HepG2 (cell line): Measurements from ENCODE around the gene SECTM1. TPM values are rescaled to one million over a fixed set of nuclear protein-coding genes. Genes with fewer than 3 reads are reported as not detected.

Experiments used
- AHR ChIP-seq: IDR thresholded peaks from 2 replicates; pipeline ENCODE4 v1.6.1; 2018; ENCODE audit warnings: missing genetic modification reagents, missing compliant biosample characterization
- AKAP8 ChIP-seq: sonication (generic); formaldehyde crosslinking; IDR thresholded peaks from 2 replicates; pipeline ENCODE4 v1.5.1; 2020; ENCODE audit warnings: mild to moderate bottlenecking, missing genetic modification reagents
- DNMT3B ChIP-seq: conservative IDR thresholded peaks from 2 replicates; pipeline ENCODE4 v1.6.1; 2016; ENCODE audit warnings: missing biosample characterization, control low read depth
- HDAC2 ChIP-seq: sonication (generic); formaldehyde crosslinking; IDR thresholded peaks from 2 replicates; pipeline ENCODE4 v1.4.0; 2020; ENCODE audit warnings: missing genetic modification reagents
- IRF2 ChIP-seq: IDR thresholded peaks from 2 replicates; pipeline ENCODE4 v1.6.1; 2018; ENCODE audit warnings: missing genetic modification reagents, missing compliant biosample characterization
- JDP2 ChIP-seq: sonication (generic); formaldehyde crosslinking; IDR thresholded peaks from 2 replicates; pipeline ENCODE4 v1.8.1; 2022; ENCODE audit warnings: missing genetic modification reagents, borderline replicate concordance
- KAT7 ChIP-seq: IDR thresholded peaks from 2 replicates; pipeline ENCODE4 v1.6.1; 2018; ENCODE audit warnings: borderline replicate concordance, missing compliant biosample characterization
- MAFG ChIP-seq: sonication (generic); formaldehyde crosslinking; IDR thresholded peaks from 2 replicates; pipeline ENCODE4 v1.5.1; 2020; ENCODE audit warnings: mild to moderate bottlenecking, missing genetic modification reagents
- MATR3 ChIP-seq: sonication (generic); formaldehyde crosslinking; IDR thresholded peaks from 2 replicates; pipeline ENCODE4 v1.4.0; 2020; ENCODE audit warnings: missing genetic modification reagents
- MEIS2 ChIP-seq: sonication (generic); formaldehyde crosslinking; IDR thresholded peaks from 2 replicates; pipeline ENCODE4 v1.9.0; 2021; ENCODE audit warnings: mild to moderate bottlenecking, missing genetic modification reagents
- MTF1 ChIP-seq: sonication (generic); formaldehyde crosslinking; IDR thresholded peaks from 2 replicates; pipeline ENCODE4 v1.5.0; 2020; ENCODE audit warnings: missing genetic modification reagents
- REPIN1 ChIP-seq: sonication (generic); formaldehyde crosslinking; IDR thresholded peaks from 2 replicates; pipeline ENCODE4 v1.8.0; 2022; ENCODE audit warnings: missing genetic modification reagents, low read depth, mild to moderate bottlenecking, borderline replicate concordance
- SALL1 ChIP-seq: sonication (generic); formaldehyde crosslinking; IDR thresholded peaks from 2 replicates; pipeline ENCODE4 v1.8.0; 2022; ENCODE audit warnings: mild to moderate bottlenecking, missing genetic modification reagents
- ZFP62 ChIP-seq: sonication (generic); formaldehyde crosslinking; IDR thresholded peaks from 2 replicates; pipeline ENCODE4 v1.4.0; 2020; ENCODE audit warnings: missing genetic modification reagents
- ZNF251 ChIP-seq: sonication (generic); formaldehyde crosslinking; IDR thresholded peaks from 2 replicates; pipeline ENCODE4 v1.9.0; 2021; ENCODE audit warnings: mild to moderate bottlenecking, missing genetic modification reagents
- ZNF256 ChIP-seq: sonication (generic); formaldehyde crosslinking; conservative IDR thresholded peaks from 2 replicates; pipeline ENCODE4 v1.4.0; 2020; ENCODE audit warnings: missing genetic modification reagents
- ZNF280D ChIP-seq: sonication (generic); formaldehyde crosslinking; IDR thresholded peaks from 2 replicates; pipeline ENCODE4 v1.5.1; 2020; ENCODE audit warnings: mild to moderate bottlenecking, missing genetic modification reagents
- ZNF44 ChIP-seq: sonication (generic); formaldehyde crosslinking; IDR thresholded peaks from 2 replicates; pipeline ENCODE4 v1.5.1; 2020; ENCODE audit warnings: mild to moderate bottlenecking, missing genetic modification reagents
- ZNF660 ChIP-seq: sonication (generic); formaldehyde crosslinking; IDR thresholded peaks from 2 replicates; pipeline ENCODE4 v1.5.1; 2020; ENCODE audit warnings: mild to moderate bottlenecking, low read depth, missing genetic modification reagents, borderline replicate concordance
- ZNF839 ChIP-seq: sonication (generic); formaldehyde crosslinking; IDR thresholded peaks from 2 replicates; pipeline ENCODE4 v1.4.0; 2020; ENCODE audit warnings: missing genetic modification reagents, mild to moderate bottlenecking, borderline replicate concordance
- polyA plus RNA-seq, 8 experiments: library from polyadenylated mRNA; depleted of rRNA in 3 of 8; stranded (reverse) in 7 of 8; unstranded in 1 of 8; fragments of >200 nt; fragmentation: Illumina TruSeq in 4 of 8; extraction: Trizol in 4 of 8; gene quantifications; 2 replicates each; pipeline versions ENCODE4 v1.2.1 to v1.2.3, GENCODE V29; 2011 to 2016; ENCODE audit warnings: low read depth in 4 of 8, missing spikeins in 1 of 8, mixed read lengths in 1 of 8; ENCODE audit not compliant: insufficient read depth in 1 of 8
- total RNA-seq, 5 experiments: library from RNA; depleted of rRNA; stranded (reverse); fragments of >200 nt; fragmentation: Illumina TruSeq; extraction: Trizol; gene quantifications; 2 replicates each; pipeline ENCODE4 v1.2.3, GENCODE V29; 2016; ENCODE audit warnings: low read depth in 1 of 5
- TF ChIP-seq, protein P1 (sequence below): sonication (generic); formaldehyde crosslinking; IDR thresholded peaks from 2 replicates; pipeline ENCODE4 v1.4.0; 2020; ENCODE audit warnings: missing genetic modification reagents, borderline replicate concordance

Gene SECTM1
- total and polyA plus RNA-seq, 2 of the 13 experiments (the other 11 are each of a cell fraction or from before 2014, with no cell fraction given), result 3.5 to 5.3 TPM

- peak; percentile 80 for TF ChIP-seq REPIN1 (CRISPR knock-in tag)
- peak; percentile 82; the same call in 1 of the 2 replicates for TF ChIP-seq ZNF280D
- peak; percentile 78 for TF ChIP-seq AKAP8 (CRISPR knock-in tag)
- no peak for TF ChIP-seq ZNF44 (CRISPR knock-in tag)
- TF ChIP-seq ZNF256 (CRISPR knock-in tag), result no peak; the same call in 1 of the 2 replicates
- no peak for TF ChIP-seq MATR3 (CRISPR knock-in tag)
- TF ChIP-seq, protein P1, sequence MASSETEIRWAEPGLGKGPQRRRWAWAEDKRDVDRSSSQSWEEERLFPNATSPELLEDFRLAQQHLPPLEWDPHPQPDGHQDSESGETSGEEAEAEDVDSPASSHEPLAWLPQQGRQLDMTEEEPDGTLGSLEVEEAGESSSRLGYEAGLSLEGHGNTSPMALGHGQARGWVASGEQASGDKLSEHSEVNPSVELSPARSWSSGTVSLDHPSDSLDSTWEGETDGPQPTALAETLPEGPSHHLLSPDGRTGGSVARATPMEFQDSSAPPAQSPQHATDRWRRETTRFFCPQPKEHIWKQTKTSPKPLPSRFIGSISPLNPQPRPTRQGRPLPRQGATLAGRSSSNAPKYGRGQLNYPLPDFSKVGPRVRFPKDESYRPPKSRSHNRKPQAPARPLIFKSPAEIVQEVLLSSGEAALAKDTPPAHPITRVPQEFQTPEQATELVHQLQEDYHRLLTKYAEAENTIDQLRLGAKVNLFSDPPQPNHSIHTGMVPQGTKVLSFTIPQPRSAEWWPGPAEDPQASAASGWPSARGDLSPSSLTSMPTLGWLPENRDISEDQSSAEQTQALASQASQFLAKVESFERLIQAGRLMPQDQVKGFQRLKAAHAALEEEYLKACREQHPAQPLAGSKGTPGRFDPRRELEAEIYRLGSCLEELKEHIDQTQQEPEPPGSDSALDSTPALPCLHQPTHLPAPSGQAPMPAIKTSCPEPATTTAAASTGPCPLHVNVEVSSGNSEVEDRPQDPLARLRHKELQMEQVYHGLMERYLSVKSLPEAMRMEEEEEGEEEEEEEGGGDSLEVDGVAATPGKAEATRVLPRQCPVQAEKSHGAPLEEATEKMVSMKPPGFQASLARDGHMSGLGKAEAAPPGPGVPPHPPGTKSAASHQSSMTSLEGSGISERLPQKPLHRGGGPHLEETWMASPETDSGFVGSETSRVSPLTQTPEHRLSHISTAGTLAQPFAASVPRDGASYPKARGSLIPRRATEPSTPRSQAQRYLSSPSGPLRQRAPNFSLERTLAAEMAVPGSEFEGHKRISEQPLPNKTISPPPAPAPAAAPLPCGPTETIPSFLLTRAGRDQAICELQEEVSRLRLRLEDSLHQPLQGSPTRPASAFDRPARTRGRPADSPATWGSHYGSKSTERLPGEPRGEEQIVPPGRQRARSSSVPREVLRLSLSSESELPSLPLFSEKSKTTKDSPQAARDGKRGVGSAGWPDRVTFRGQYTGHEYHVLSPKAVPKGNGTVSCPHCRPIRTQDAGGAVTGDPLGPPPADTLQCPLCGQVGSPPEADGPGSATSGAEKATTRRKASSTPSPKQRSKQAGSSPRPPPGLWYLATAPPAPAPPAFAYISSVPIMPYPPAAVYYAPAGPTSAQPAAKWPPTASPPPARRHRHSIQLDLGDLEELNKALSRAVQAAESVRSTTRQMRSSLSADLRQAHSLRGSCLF, result no peak
- no peak for TF ChIP-seq MAFG (CRISPR knock-in tag)
- TF ChIP-seq ZNF251 (CRISPR knock-in tag), result no peak
- TF ChIP-seq IRF2 (CRISPR knock-in tag), result peak; percentile 69; the same call in 1 of the 2 replicates
- 0 out of 2 replicates have a peak, but pooled peaks have one; percentile 17 for TF ChIP-seq ZNF839
- TF ChIP-seq HDAC2 (CRISPR knock-in tag), result peak; percentile 60
- peak; percentile 76; the same call in 1 of the 2 replicates for TF ChIP-seq MEIS2 (CRISPR knock-in tag)
- peak; percentile 83 for TF ChIP-seq SALL1 (CRISPR knock-in tag)
- no peak for TF ChIP-seq KAT7 (CRISPR knock-in tag)
- peak; percentile 33; the same call in 1 of the 2 replicates for TF ChIP-seq JDP2 (CRISPR knock-in tag)
- TF ChIP-seq MTF1, result no peak
- no peak for TF ChIP-seq ZFP62 (CRISPR knock-in tag)
- 0 out of 2 replicates have a peak, but pooled peaks have one; percentile 49 for TF ChIP-seq AHR
- TF ChIP-seq ZNF660 (CRISPR knock-in tag), result no peak
- TF ChIP-seq DNMT3B (CRISPR knock-in tag), result peak; percentile 59; the same call in 1 of the 2 replicates
Observed at GRCh38 chr17:82292251-82293154, 41.1 kb downstream of the SECTM1 start (continued).
